ENCODE data around the gene SP100.
"Not testable (repeated sequence)": the region's sequence is repeated elsewhere in the genome, so short reads cannot be mapped to it uniquely, and the experiment has no call there.

SP100 gene

GRCh38 chr2:230422149-230422548 is 6.1 kb downstream of the SP100 start:
- DNase-seq = peak; percentile 6

- peak; percentile 40 for DNase-seq
These were observed 8.0 kb downstream of the SP100 start for GRCh38 chr2:230423851-230424458.

GRCh38 chr2:230425377-230425776 is 9.4 kb downstream of the SP100 start:
- no peak for DNase-seq

- no peak for DNase-seq
These were observed 13.5 kb downstream of the SP100 start for GRCh38 chr2:230429513-230429912.

- DNase-seq = no peak
These were observed 15.2 kb downstream of the SP100 start for GRCh38 chr2:230430957-230431910.

GRCh38 chr2:230434677-230435324 is 18.8 kb downstream of the SP100 start:
- DNase-seq = no peak

- no peak for DNase-seq
These were observed 19.4 kb downstream of the SP100 start for GRCh38 chr2:230435431-230435830.

- not testable (repeated sequence) for DNase-seq
These were observed 23.1 kb downstream of the SP100 start for GRCh38 chr2:230439121-230439520.

- DNase-seq = peak; percentile 83
These were observed 23.6 kb downstream of the SP100 start for GRCh38 chr2:230439590-230439989.

GRCh38 chr2:230441227-230441897 is 25.4 kb downstream of the SP100 start:
- DNase-seq = peak; percentile 77

- no peak for DNase-seq
These were observed 27.5 kb downstream of the SP100 start for GRCh38 chr2:230443541-230443940.

- DNase-seq = no peak
These were observed 28.8 kb downstream of the SP100 start for GRCh38 chr2:230444832-230445231.

GRCh38 chr2:230447036-230447435 is 31.0 kb downstream of the SP100 start:
- DNase-seq = no peak

- no peak for DNase-seq
These were observed 31.8 kb downstream of the SP100 start for GRCh38 chr2:230447455-230448451.

GRCh38 chr2:230449901-230450467 is 34.0 kb downstream of the SP100 start:
- DNase-seq = no peak

- no peak for DNase-seq
These were observed 37.0 kb downstream of the SP100 start for GRCh38 chr2:230453006-230453405.

- no peak for DNase-seq
These were observed 39.1 kb downstream of the SP100 start for GRCh38 chr2:230455005-230455684.

GRCh38 chr2:230457073-230457768 is 41.2 kb downstream of the SP100 start:
- peak; percentile 62 for DNase-seq

- DNase-seq = no peak
These were observed 41.8 kb downstream of the SP100 start for GRCh38 chr2:230457793-230458192.

GRCh38 chr2:230459216-230459615 is 43.2 kb downstream of the SP100 start:
- DNase-seq = peak; percentile 60
